Measurements from ENCODE around the gene TMUB2.
"Not testable (repeated sequence)": the region's sequence is repeated elsewhere in the genome, so short reads cannot be mapped to it uniquely, and the experiment has no call there.

The TMUB2 gene

GRCh38 chr17:44237886-44238285, 51.1 kb downstream of the TMUB2 start:
- H3K36me3 Mint-ChIP-seq; ATAC-seq; H3K27ac Mint-ChIP-seq; H3K4me3 Mint-ChIP-seq; DNase-seq (ENCODE audit: low spot score in 2 of 2); H3K9me3 Mint-ChIP-seq: not testable (repeated sequence)
- peaks cover 21% of the 10 kb centered on the region for H3K4me1 Mint-ChIP-seq

- peaks cover 1% of the 10 kb centered on the region for H3K36me3 Mint-ChIP-seq
- ATAC-seq (no peak), DNase-seq (ENCODE audit: low spot score in 2 of 2) (no peak)
- H3K27ac Mint-ChIP-seq: no peak overlapping the region
- no peaks in the 10 kb centered on the region for H3K9me3 Mint-ChIP-seq
- peaks cover 16% of the 10 kb centered on the region for H3K4me1 Mint-ChIP-seq
- no peak overlapping the region for H3K4me3 Mint-ChIP-seq
These were observed 54.4 kb downstream of the TMUB2 start for GRCh38 chr17:44241106-44241624.

Data from stimulated activated effector memory CD8-positive, alpha-beta T cell treated with anti-CD3 and anti-CD28 coated beads, Interleukin-12 subunit alpha, Interleukin-12 subunit beta, amount 100 ng/mL, for 72 hours (primary cell).